Stimulated activated CD4-positive, alpha-beta T cell treated with anti-CD3 and anti-CD28 coated beads, Interleukin-2, amount 100 ng/mL, for 48 hours (primary cell): ENCODE data around the gene FAM20B.
A peak's percentile ranks its signal among the peaks of the same experiment; 100 is the strongest.

Experiments used
- DNase-seq, 2 donors: peaks; one replicate each; pipeline ENCODE4 v3.0.0-alpha.2; 2020

The FAM20B gene

GRCh38 chr1:179053486-179053885, 27.8 kb downstream of the FAM20B start:
- no peak for DNase-seq

- no peak for DNase-seq
These were observed 30.2 kb downstream of the FAM20B start for GRCh38 chr1:179055937-179056336.

GRCh38 chr1:179058487-179059483, 33.1 kb downstream of the FAM20B start:
- no peak for DNase-seq

- DNase-seq = no peak
These were observed 35.9 kb downstream of the FAM20B start for GRCh38 chr1:179061360-179062282.

- no peak for DNase-seq
These were observed 40.8 kb downstream of the FAM20B start for GRCh38 chr1:179066471-179066870.

GRCh38 chr1:179077396-179077795, 51.7 kb downstream of the FAM20B start:
- no peak for DNase-seq

GRCh38 chr1:179079113-179079761, 53.5 kb downstream of the FAM20B start:
- DNase-seq = peak; percentile 22 to 31

- DNase-seq = peak; percentile 7 to 15
These were observed 55.4 kb downstream of the FAM20B start for GRCh38 chr1:179080866-179081686.

- DNase-seq = peak; percentile 71 to 72
These were observed 56.1 kb downstream of the FAM20B start, which contains the start of gene TOR3A for GRCh38 chr1:179081687-179082332. TOR3A (plus strand) TSS chr1:179082070; CDS start chr1:179082129, 59 bp downstream.

GRCh38 chr1:179082333-179082998, 56.8 kb downstream of the FAM20B start:
- peak; percentile 7 to 8 for DNase-seq

GRCh38 chr1:179082999-179083335, 57.3 kb downstream of the FAM20B start:
- DNase-seq = peak; percentile 17 to 24

- DNase-seq = no peak
These were observed 57.8 kb downstream of the FAM20B start for GRCh38 chr1:179083533-179083932.

- DNase-seq = no peak
These were observed 62.0 kb downstream of the FAM20B start for GRCh38 chr1:179087665-179088064.

- no peak for DNase-seq
These were observed 64.3 kb downstream of the FAM20B start for GRCh38 chr1:179089827-179090482.

- no peak for DNase-seq
These were observed 64.8 kb downstream of the FAM20B start for GRCh38 chr1:179090522-179090921.

GRCh38 chr1:179090923-179091322, 65.2 kb downstream of the FAM20B start:
- DNase-seq = no peak

- DNase-seq = no peak
These were observed 66.0 kb downstream of the FAM20B start for GRCh38 chr1:179091691-179092165.

- no peak for DNase-seq
These were observed 67.3 kb downstream of the FAM20B start for GRCh38 chr1:179092896-179093461.

- DNase-seq = no peak
These were observed 69.1 kb downstream of the FAM20B start for GRCh38 chr1:179094818-179095217.

GRCh38 chr1:179095377-179095776, 69.7 kb downstream of the FAM20B start:
- DNase-seq = no peak
